Stimulated activated CD4-positive, alpha-beta T cell treated with anti-CD3 and anti-CD28 coated beads, Interleukin-1b, Interleukin-23, amount 100 ng/mL, for 48 hours (primary cell): ENCODE measurements around the gene TENM3.
"Not testable (repeated sequence)": the region's sequence is repeated elsewhere in the genome, so short reads cannot be mapped to it uniquely, and the experiment has no call there.

Experiments
- DNase-seq: peaks from one replicate; pipeline ENCODE4 v3.0.0-alpha.2; 2020

The TENM3 gene

DNA sequence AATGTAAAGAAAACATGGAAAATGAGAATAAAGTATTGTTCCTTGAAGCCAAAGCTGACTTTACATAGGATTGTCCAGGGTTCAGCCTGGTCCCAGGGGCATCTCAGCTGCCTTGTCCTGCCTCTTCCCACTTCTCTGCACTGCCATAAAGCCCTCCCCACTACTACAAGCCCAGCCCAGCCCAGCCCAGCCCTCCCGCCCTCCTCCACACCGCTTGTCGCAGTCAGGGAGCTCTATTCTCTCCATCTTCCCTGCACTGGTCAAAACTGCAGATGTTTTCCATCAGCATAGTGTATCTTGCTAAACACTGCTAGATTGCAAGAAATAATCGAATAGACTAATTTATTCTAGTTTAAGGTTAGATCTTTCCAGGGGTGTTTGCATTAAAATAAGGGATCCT lies 100.3 kb downstream of the TENM3 start:
- no peak for DNase-seq

GRCh38 chr4:182344968-182345367 lies 101.8 kb downstream of the TENM3 start:
- no peak for DNase-seq

- DNase-seq, result no peak
Measured at GRCh38 chr4:182346250-182346649, 103.0 kb downstream of the TENM3 start.

DNA sequence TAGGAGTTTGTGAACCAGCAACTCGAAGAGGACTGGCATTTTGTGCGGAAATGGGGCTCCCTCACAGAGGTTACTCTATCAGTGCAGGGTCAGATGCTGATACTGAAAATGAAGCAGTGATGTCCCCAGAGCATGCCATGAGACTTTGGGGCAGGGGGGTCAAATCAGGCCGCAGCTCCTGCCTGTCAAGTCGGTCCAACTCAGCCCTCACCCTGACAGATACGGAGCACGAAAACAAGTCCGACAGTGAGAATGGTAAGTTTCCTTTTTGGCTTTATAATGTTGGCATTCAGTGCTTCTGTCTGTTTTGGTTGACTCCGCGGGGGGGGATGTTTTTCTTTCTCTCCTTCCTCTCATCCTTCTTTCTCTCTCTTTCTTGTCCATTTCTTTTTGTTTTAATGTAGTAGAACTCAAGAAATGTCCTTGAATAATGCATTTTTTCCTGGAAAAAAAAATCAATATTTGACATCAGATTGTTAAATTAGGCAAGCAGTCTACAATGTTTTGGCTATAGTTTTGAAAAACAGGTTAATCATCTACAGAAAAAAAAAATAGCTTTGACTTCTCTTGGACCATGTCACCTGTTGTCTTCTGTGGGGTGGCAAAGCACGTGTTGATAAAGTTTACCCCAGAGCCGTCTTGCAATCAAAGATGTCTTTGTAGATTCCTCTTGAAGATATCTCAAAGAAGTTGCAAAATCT lies 103.6 kb downstream of the TENM3 start:
- DNase-seq, result no peak

GRCh38 chr4:182348779-182349326 lies 105.7 kb downstream of the TENM3 start:
- no peak for DNase-seq

DNA sequence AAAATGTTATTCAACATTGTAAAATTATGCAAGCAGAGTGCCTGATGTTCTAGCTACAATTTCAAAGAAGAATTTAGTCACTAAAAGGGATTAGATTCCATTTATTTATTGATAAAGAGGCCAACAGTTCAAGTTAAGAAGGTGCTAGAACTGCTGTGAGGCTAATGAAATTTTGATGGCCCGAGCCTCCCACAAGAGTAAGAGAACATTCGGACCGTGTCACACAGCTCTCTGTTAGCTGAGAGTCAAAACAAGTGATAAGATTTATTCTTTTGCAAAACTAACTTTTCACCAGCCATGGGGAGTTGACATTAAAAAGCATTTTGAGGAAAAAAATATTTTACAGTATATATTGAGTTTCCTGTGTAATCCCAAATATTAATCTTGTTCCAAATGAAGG lies 106.8 kb downstream of the TENM3 start:
- no peak for DNase-seq

- no peak for DNase-seq
Measured at GRCh38 chr4:182351485-182351884, 108.3 kb downstream of the TENM3 start.

DNA sequence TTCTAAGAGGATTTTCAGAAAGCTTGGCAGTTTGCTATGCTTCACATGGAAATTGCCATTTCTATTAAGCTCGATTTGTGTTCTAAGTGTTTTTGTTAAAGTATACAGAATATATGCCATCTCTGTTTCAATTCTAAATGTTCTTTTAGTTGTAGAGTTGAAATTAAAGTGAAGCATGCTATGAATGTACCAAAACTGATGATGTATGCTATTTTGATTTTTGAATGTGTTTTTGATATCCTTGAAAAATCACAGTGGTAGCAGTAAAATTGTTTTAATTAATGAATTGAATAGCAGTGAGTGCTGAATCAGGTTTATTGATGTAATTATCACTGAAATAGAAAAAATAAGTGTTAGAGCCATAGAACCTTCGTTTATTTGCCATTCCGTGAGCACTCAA lies 110.9 kb downstream of the TENM3 start:
- no peak for DNase-seq

DNA sequence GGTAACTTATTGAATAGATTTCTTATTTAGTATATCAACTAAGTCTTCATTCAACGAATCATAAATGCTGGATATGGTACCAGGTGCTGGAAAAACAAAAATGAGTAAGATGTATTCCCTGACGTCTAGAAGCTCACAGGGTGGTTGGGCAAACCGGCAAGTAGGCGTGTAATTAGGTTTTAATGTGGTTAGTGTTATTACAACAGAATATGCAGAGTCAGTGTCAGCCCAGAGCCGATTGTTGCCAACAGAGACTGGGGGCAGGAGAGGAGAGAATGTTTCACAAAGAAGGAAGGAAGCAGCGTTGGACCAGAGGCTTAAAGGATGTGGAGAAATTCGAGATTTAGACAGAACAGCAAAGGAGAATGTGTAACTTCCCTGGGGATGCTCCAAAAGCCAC lies 111.7 kb downstream of the TENM3 start:
- DNase-seq, result no peak

DNA sequence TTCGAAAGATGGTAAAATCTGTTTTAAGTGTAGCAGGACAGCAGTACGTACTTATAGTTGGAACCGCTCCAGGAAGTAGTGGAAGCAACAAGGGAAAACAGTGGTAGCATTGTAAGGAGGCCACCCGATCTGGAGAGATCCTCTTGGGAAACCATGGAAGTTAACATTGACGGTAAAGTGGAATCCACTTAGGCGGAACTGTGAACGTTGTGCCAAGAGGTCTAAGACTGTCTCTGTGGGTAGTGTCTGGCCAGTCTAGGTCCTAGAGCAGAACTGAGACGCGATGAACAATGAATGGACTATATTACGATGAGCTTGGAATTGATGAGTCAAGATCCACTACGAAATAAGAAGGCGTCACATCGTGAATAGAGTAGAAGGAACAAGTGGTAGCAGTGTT lies 124.0 kb downstream of the TENM3 start:
- DNase-seq, result no peak

- no peak for DNase-seq
Measured at GRCh38 chr4:182369211-182369610, 126.0 kb downstream of the TENM3 start.

GRCh38 chr4:182370491-182370890 lies 127.3 kb downstream of the TENM3 start:
- DNase-seq, result no peak

GRCh38 chr4:182380771-182381181 lies 137.6 kb downstream of the TENM3 start:
- DNase-seq, result no peak

GRCh38 chr4:182382941-182383340 lies 139.7 kb downstream of the TENM3 start:
- no peak for DNase-seq

DNA sequence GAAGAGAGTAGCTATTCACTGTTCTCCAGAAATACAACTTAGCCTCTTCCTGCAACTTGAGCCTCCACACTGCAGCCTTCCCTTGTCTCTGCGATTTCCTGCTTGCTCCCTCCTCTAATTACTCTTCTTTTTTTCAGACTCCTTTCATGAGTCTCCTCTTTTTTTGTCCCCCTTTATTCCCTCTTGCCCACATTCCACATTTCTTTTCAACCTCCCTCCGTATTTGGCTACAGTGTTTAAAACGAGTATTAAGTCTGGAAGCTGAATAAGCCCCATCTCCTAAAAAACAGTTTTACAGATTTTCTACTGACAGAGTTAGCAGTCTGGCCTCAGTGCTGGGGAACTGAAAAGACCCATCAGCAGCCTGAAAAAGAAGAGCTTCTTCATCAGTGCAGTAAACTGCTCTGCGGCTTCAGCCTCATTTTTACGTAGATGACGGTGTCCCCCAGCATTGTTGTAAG lies 141.5 kb downstream of the TENM3 start:
- DNase-seq, result no peak

DNA sequence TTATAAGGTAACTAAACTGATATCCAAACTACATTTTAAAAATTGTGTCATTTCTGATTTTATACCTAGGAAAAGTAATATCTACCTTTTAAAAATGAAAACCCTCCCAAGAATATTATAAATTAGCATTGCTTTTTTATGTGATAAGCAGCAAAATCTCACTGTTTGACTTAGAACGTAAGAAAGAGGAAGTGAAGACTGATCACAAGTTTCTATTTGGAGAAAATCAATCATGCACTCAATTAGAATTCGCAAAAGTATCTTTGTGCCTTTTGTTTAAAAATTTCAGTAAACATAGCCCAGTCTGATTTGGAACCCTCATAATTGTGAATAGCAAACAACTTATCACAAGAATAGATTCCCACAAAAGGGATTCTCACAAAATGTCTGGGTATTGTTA lies 142.7 kb downstream of the TENM3 start:
- no peak for DNase-seq

GRCh38 chr4:182386576-182386975 lies 143.4 kb downstream of the TENM3 start:
- DNase-seq, result not testable (repeated sequence)

DNA sequence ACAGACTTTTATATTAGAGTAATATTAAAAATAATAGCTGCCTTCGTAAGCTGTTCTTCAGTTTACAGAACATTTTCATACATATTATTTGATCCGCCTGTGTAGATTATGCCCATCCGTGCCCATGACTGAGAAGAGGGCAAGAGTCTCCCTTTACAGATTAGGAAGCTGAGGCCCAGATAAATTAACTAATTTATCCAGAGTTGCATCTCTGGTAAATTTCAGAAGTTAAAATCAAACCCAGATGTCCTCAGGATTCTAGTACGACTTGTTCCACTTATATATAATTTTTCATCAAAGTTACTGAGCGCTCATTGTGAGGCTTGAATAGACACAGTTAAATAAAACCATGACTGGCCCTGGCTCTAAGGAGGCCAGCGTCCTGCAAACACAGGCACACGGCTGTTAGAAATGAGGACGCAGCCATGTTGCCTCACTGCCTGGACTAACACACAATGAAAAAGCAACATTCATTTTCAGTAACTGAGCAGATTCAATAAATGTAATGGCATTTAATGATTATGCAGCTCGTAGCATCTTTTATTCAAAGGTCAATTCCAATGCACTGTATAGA lies 148.0 kb downstream of the TENM3 start:
- no peak for DNase-seq

GRCh38 chr4:182394181-182394580 lies 151.0 kb downstream of the TENM3 start:
- no peak for DNase-seq

DNA sequence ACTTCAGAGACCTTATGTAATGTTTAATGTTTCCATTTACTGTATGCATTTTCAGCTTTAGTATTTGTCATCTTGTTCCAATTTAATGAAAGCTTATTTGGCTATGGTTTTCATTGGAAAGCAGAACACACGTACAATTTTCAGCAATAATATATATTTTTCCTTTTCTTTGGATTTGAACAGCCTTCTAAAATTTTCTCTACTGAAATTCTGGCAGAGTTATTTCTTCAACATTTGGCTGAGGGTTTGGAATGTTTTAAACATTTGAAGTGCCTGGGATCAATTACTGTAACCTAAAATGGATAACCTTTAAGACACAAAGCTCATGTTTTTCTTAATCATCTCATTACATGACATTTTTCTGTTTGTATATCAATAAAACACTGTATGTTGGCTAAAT lies 156.9 kb downstream of the TENM3 start:
- DNase-seq, result no peak

DNA sequence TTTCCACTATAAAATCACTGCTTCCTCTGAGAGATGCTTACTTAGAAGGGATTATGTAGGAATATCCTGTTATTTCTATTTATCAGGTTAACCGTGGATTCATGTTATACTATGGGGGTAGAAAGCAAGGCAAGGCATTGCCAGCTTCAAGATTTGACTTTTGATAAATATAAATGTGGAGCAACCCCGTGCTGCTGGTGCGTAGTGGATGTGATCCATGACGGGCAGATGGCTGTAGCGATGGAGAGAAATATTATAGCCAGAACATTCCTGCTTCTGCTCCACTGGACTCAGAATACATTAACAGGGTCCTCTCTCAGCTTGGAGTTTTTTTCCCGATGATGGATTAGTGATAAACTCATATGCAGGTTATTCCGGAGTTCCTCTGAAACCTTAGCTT lies 157.6 kb downstream of the TENM3 start:
- no peak for DNase-seq

GRCh38 chr4:182404376-182404775 lies 161.2 kb downstream of the TENM3 start:
- DNase-seq, result no peak

GRCh38 chr4:182405087-182405486 lies 161.9 kb downstream of the TENM3 start:
- DNase-seq, result no peak

DNA sequence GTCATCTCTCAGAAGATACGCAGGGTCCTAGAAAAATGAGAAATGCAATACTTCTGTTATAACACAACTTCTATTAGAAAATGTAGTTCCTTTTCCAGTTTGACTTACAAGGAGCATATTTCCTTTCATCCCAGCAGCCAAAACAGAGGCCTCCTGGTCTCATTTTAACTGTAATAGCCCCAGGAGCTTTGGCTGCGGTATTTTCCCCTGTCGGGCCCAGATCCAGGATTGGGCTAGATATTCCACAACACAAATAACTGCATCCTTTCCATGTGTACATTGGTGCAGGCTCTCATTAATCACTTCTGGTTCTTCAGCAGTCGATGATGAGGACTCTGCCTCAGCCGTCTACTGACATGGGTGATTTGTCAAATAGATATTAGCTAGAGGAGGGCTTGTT lies 166.1 kb downstream of the TENM3 start:
- no peak for DNase-seq

DNA sequence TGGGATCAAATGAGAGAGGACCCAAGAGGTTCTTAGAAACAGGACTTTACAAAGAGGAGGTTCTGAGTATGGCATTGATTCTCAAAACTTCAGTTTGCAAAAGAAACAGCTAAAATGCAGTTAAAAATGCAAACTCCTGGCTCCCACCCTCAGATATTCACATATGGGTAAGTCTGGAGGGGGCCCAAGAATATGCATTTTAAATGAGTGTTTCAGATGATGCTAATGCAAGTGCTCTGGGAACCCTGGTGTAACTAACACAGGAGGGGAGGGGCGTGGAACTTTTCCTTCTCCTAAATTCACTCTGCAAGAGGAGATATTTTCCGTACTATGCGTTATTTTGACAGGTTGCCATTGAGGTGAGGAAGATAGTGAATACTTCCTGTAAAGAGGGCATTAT lies 168.2 kb downstream of the TENM3 start:
- no peak for DNase-seq
